ENCODE results near the gene COX18.

COX18 gene

GRCh38 chr4:73098713-73099112 is 29.2 kb upstream of the COX18 start:
- peaks cover 2% of the 10 kb centered on the region for H3K36me3 ChIP-seq (ENCODE audit: control insufficient read depth, insufficient read depth, low read length)
- no peak overlapping the region for H2BK5ac ChIP-seq (ENCODE audit: low read length)
- H4K8ac ChIP-seq (ENCODE audit: low read depth, low read length) = no peak overlapping the region
- no peaks in the 10 kb centered on the region for H3K79me2 ChIP-seq (ENCODE audit: control insufficient read depth, insufficient read depth, low read length)
- no peak overlapping the region for H2BK15ac ChIP-seq (replicated peaks; ENCODE audit: low read depth)
- H3K79me1 ChIP-seq (ENCODE audit: low read length) = no peaks in the 10 kb centered on the region
- no peak overlapping the region for H3K4ac ChIP-seq (ENCODE audit: low read depth, low read length)
- H2AK5ac ChIP-seq (ENCODE audit: low read length) = no peak overlapping the region
- no peak overlapping the region for H3K27ac ChIP-seq (ENCODE audit: low read depth, low read length)
- no CpG with 5 or more reads among the region's 7 CpGs for WGBS (ENCODE audit: extremely low coverage, insufficient coverage, low lambda C conversion rate)
- no peak for DNase-seq
- H3K27me3 ChIP-seq (ENCODE audit: insufficient read depth, low read length, poor library complexity) = no peaks in the 10 kb centered on the region
- no peak overlapping the region for H3K4me2 ChIP-seq (ENCODE audit: low read length)
- H2BK120ac ChIP-seq (ENCODE audit: low read depth, low read length) = no peak overlapping the region
- no peak overlapping the region for H3K18ac ChIP-seq (ENCODE audit: low read length)
- no peak overlapping the region for H3K56ac ChIP-seq (ENCODE audit: low read length)
- H3K23ac ChIP-seq (ENCODE audit: low read length) = no peak overlapping the region
- H4K5ac ChIP-seq (ENCODE audit: low read length) = no peak overlapping the region
- no peak overlapping the region for H3K4me3 ChIP-seq (ENCODE audit: low read length)
- H3K9ac ChIP-seq (ENCODE audit: low read length) = no peak overlapping the region
- H3K4me1 ChIP-seq (ENCODE audit: control insufficient read depth, low read depth, low read length) = no peaks in the 10 kb centered on the region

DNA sequence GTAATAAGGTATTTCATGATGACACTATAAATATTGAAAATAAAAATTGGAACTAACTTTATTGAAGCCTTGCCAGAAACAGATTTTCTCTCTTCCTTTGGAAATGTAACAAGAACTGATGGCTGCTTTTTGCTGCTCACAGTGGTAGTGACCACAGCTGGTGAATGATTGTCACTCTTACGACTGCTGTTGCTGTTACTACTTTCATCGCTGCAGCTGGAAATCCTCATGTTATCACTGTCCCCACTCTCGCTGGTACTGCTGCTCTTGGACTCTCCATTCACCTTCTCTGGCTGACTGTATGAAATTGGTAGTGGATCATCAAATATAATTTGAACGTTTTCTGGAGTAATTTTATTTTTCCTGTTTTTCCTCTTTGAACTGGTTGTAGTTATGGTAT is 28.5 kb upstream of the COX18 start:
- H4K8ac ChIP-seq (ENCODE audit: low read depth, low read length) = no peak overlapping the region
- no peak overlapping the region for H3K4ac ChIP-seq (ENCODE audit: low read depth, low read length)
- H3K18ac ChIP-seq (ENCODE audit: low read length) = no peak overlapping the region

DNA sequence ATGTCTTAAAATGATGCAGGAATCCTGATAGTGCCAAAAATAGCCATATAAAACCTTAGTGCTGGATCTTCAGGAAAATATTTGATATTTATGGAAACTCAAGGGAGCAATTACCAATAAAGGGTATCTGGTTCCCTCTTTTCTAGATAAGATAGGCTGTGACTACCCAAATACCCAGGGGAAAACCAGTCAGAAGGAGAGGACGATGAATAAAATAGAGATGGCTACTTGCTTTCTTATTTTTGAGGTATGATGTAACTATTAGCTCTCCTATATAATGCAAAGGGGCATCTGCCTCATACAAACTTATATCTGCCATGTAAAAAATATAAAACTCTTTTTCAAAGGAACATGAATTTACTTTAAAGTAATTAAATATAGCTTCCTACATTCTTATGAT is 23.4 kb upstream of the COX18 start:
- Histone ChIP-seq H3K18ac (ENCODE audit: low read length) (no peak overlapping the region), H4K8ac (ENCODE audit: low read depth, low read length) (no peak overlapping the region), H2BK5ac (ENCODE audit: low read length) (no peak overlapping the region), H3K36me3 (ENCODE audit: control insufficient read depth, insufficient read depth, low read length) (peaks cover 14% of the 10 kb centered on the region), H2AK5ac (ENCODE audit: low read length) (no peak overlapping the region), H4K5ac (ENCODE audit: low read length) (no peak overlapping the region), H3K4ac (ENCODE audit: low read depth, low read length) (no peak overlapping the region), H3K4me2 (ENCODE audit: low read length) (no peak overlapping the region), H3K9ac (ENCODE audit: low read length) (no peak overlapping the region), H3K4me1 (ENCODE audit: control insufficient read depth, low read depth, low read length) (no peaks in the 10 kb centered on the region), H3K79me1 (ENCODE audit: low read length) (no peaks in the 10 kb centered on the region), H2BK120ac (ENCODE audit: low read depth, low read length) (no peak overlapping the region), H3K23ac (ENCODE audit: low read length) (no peak overlapping the region), H3K79me2 (ENCODE audit: control insufficient read depth, insufficient read depth, low read length) (no peaks in the 10 kb centered on the region), H3K4me3 (ENCODE audit: low read length) (no peak overlapping the region), H3K56ac (ENCODE audit: low read length) (no peak overlapping the region), H2BK15ac (replicated peaks; ENCODE audit: low read depth) (no peak overlapping the region), H3K27ac (ENCODE audit: low read depth, low read length) (no peak overlapping the region), H3K27me3 (ENCODE audit: insufficient read depth, low read length, poor library complexity) (no peaks in the 10 kb centered on the region)
- DNase-seq = no peak
- whole genome bisulfite sequencing (ENCODE audit: extremely low coverage, insufficient coverage, low lambda C conversion rate) = no CpG with 5 or more reads among the region's 1 CpG

More for the DNA sequence above, 28.5 kb upstream of the COX18 start:
- H3K4me1 ChIP-seq (ENCODE audit: control insufficient read depth, low read depth, low read length) = no peaks in the 10 kb centered on the region
- H3K4me2 ChIP-seq (ENCODE audit: low read length) = no peak overlapping the region
- no peak overlapping the region for H2BK15ac ChIP-seq (replicated peaks; ENCODE audit: low read depth)
- H3K23ac ChIP-seq (ENCODE audit: low read length) = no peak overlapping the region
- no peak overlapping the region for H4K5ac ChIP-seq (ENCODE audit: low read length)
- no peak for DNase-seq
- H3K4me3 ChIP-seq (ENCODE audit: low read length) = no peak overlapping the region
- no peaks in the 10 kb centered on the region for H3K79me2 ChIP-seq (ENCODE audit: control insufficient read depth, insufficient read depth, low read length)
- no peak overlapping the region for H3K9ac ChIP-seq (ENCODE audit: low read length)
- H3K36me3 ChIP-seq (ENCODE audit: control insufficient read depth, insufficient read depth, low read length) = peaks cover 2% of the 10 kb centered on the region
- no peak overlapping the region for H3K27ac ChIP-seq (ENCODE audit: low read depth, low read length)
- no peak overlapping the region for H3K56ac ChIP-seq (ENCODE audit: low read length)
- no peak overlapping the region for H2AK5ac ChIP-seq (ENCODE audit: low read length)
- no peaks in the 10 kb centered on the region for H3K27me3 ChIP-seq (ENCODE audit: insufficient read depth, low read length, poor library complexity)
- no peak overlapping the region for H2BK5ac ChIP-seq (ENCODE audit: low read length)
- WGBS (ENCODE audit: extremely low coverage, insufficient coverage, low lambda C conversion rate) = no CpG with 5 or more reads among the region's 4 CpGs
- H2BK120ac ChIP-seq (ENCODE audit: low read depth, low read length) = no peak overlapping the region
- no peaks in the 10 kb centered on the region for H3K79me1 ChIP-seq (ENCODE audit: low read length)

- no peaks in the 10 kb centered on the region for H3K4me1 ChIP-seq (ENCODE audit: control insufficient read depth, low read depth, low read length)
- no peaks in the 10 kb centered on the region for H3K79me2 ChIP-seq (ENCODE audit: control insufficient read depth, insufficient read depth, low read length)
- H2BK15ac ChIP-seq (replicated peaks; ENCODE audit: low read depth) = no peak overlapping the region
- no CpG with 5 or more reads among the region's 1 CpG for WGBS (ENCODE audit: extremely low coverage, insufficient coverage, low lambda C conversion rate)
- no peak overlapping the region for H3K23ac ChIP-seq (ENCODE audit: low read length)
- no peak overlapping the region for H3K9ac ChIP-seq (ENCODE audit: low read length)
- H3K4me3 ChIP-seq (ENCODE audit: low read length) = no peak overlapping the region
- H3K36me3 ChIP-seq (ENCODE audit: control insufficient read depth, insufficient read depth, low read length) = peaks cover 14% of the 10 kb centered on the region
- no peak overlapping the region for H3K27ac ChIP-seq (ENCODE audit: low read depth, low read length)
- H3K4ac ChIP-seq (ENCODE audit: low read depth, low read length) = no peak overlapping the region
- H2AK5ac ChIP-seq (ENCODE audit: low read length) = no peak overlapping the region
- H2BK5ac ChIP-seq (ENCODE audit: low read length) = no peak overlapping the region
- no peaks in the 10 kb centered on the region for H3K27me3 ChIP-seq (ENCODE audit: insufficient read depth, low read length, poor library complexity)
- no peak overlapping the region for H3K56ac ChIP-seq (ENCODE audit: low read length)
- no peak overlapping the region for H3K4me2 ChIP-seq (ENCODE audit: low read length)
- H2BK120ac ChIP-seq (ENCODE audit: low read depth, low read length) = no peak overlapping the region
- H3K79me1 ChIP-seq (ENCODE audit: low read length) = no peaks in the 10 kb centered on the region
- no peak overlapping the region for H3K18ac ChIP-seq (ENCODE audit: low read length)
- no peak overlapping the region for H4K5ac ChIP-seq (ENCODE audit: low read length)
- no peak for DNase-seq
- H4K8ac ChIP-seq (ENCODE audit: low read depth, low read length) = no peak overlapping the region
These were observed 21.2 kb upstream of the COX18 start for GRCh38 chr4:73090738-73091137.

DNA sequence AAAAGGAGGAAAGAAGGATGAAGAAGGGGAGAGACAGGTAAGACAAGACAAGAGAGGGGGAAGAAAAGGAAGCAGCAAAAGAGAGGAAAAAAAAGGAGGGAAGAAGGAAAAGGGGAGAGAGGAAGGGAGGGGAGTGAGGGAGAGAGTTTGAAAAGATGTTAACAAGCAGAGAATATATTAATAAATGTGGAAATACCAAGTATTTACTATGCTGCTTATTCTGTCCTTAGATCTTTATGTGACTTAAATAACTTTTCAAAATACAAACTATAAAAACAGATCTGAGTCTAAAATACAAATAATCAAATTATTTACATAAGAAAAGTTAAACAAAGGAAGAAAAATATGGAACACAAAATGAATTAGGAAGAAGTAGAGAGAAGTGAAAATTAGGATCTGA is 18.4 kb upstream of the COX18 start:
- no peak overlapping the region for H3K4ac ChIP-seq (ENCODE audit: low read depth, low read length)
- H2BK120ac ChIP-seq (ENCODE audit: low read depth, low read length) = no peak overlapping the region
- no peak overlapping the region for H3K4me3 ChIP-seq (ENCODE audit: low read length)
- no peak overlapping the region for H4K8ac ChIP-seq (ENCODE audit: low read depth, low read length)
- H3K36me3 ChIP-seq (ENCODE audit: control insufficient read depth, insufficient read depth, low read length) = peaks cover 14% of the 10 kb centered on the region
- H3K9ac ChIP-seq (ENCODE audit: low read length) = no peak overlapping the region
- H4K5ac ChIP-seq (ENCODE audit: low read length) = no peak overlapping the region
- no peak overlapping the region for H3K23ac ChIP-seq (ENCODE audit: low read length)
- no peaks in the 10 kb centered on the region for H3K79me2 ChIP-seq (ENCODE audit: control insufficient read depth, insufficient read depth, low read length)
- H3K18ac ChIP-seq (ENCODE audit: low read length) = no peak overlapping the region
- H2BK5ac ChIP-seq (ENCODE audit: low read length) = no peak overlapping the region
- no peak overlapping the region for H2AK5ac ChIP-seq (ENCODE audit: low read length)
- H2BK15ac ChIP-seq (replicated peaks; ENCODE audit: low read depth) = no peak overlapping the region
- no peak overlapping the region for H3K56ac ChIP-seq (ENCODE audit: low read length)
- H3K4me2 ChIP-seq (ENCODE audit: low read length) = no peak overlapping the region
- no peak overlapping the region for H3K27ac ChIP-seq (ENCODE audit: low read depth, low read length)
- no peak for DNase-seq
- H3K4me1 ChIP-seq (ENCODE audit: control insufficient read depth, low read depth, low read length) = no peaks in the 10 kb centered on the region
- H3K27me3 ChIP-seq (ENCODE audit: insufficient read depth, low read length, poor library complexity) = no peaks in the 10 kb centered on the region
- H3K79me1 ChIP-seq (ENCODE audit: low read length) = no peaks in the 10 kb centered on the region

GRCh38 chr4:73086095-73086868 is 16.8 kb upstream of the COX18 start:
- Histone ChIP-seq H4K8ac (ENCODE audit: low read depth, low read length) (no peak overlapping the region), H4K5ac (ENCODE audit: low read length) (no peak overlapping the region), H3K79me2 (ENCODE audit: control insufficient read depth, insufficient read depth, low read length) (no peaks in the 10 kb centered on the region), H2BK15ac (replicated peaks; ENCODE audit: low read depth) (no peak overlapping the region), H3K27me3 (ENCODE audit: insufficient read depth, low read length, poor library complexity) (no peaks in the 10 kb centered on the region), H3K4me1 (ENCODE audit: control insufficient read depth, low read depth, low read length) (no peaks in the 10 kb centered on the region), H3K27ac (ENCODE audit: low read depth, low read length) (no peak overlapping the region), H3K36me3 (ENCODE audit: control insufficient read depth, insufficient read depth, low read length) (peaks cover 8% of the 10 kb centered on the region), H2BK120ac (ENCODE audit: low read depth, low read length) (no peak overlapping the region), H2BK5ac (ENCODE audit: low read length) (no peak overlapping the region), H3K4ac (ENCODE audit: low read depth, low read length) (no peak overlapping the region), H3K18ac (ENCODE audit: low read length) (no peak overlapping the region), H3K4me3 (ENCODE audit: low read length) (no peak overlapping the region), H3K56ac (ENCODE audit: low read length) (no peak overlapping the region), H2AK5ac (ENCODE audit: low read length) (no peak overlapping the region), H3K9ac (ENCODE audit: low read length) (no peak overlapping the region), H3K23ac (ENCODE audit: low read length) (no peak overlapping the region), H3K4me2 (ENCODE audit: low read length) (no peak overlapping the region), H3K79me1 (ENCODE audit: low read length) (no peaks in the 10 kb centered on the region)
- DNase-seq = no peak
- 100% methylated on average over 1 of the region's 6 CpGs for WGBS (ENCODE audit: extremely low coverage, insufficient coverage, low lambda C conversion rate)
